PFSK-1 (cell line): Measurements from ENCODE around the gene RASGRP2.

Experiments
- FOXP2 ChIP-seq: optimal IDR thresholded peaks from 2 replicates; pipeline ENCODE3; 2011; ENCODE audit warnings: borderline replicate concordance, control low read depth, inconsistent platforms; ENCODE audit not compliant: insufficient read depth; ENCODE audit errors: extremely low read length, extremely low read depth
- POLR2AphosphoS5 ChIP-seq: IDR thresholded peaks from 2 replicates; pipeline ENCODE4 v1.6.1; 2012; ENCODE audit warnings: low read depth, mild to moderate bottlenecking, control low read depth, low read length, moderate library complexity
- REST ChIP-seq, 2 experiments: IDR thresholded peaks; 2 replicates each; pipeline versions ENCODE4 v1.6.1 to v1.8.0; 2011 to 2012; ENCODE audit warnings: low read depth in 2 of 2, low read length in 2 of 2, control low read depth in 1 of 2, inconsistent platforms in 1 of 2, mild to moderate bottlenecking in 1 of 2, moderate library complexity in 1 of 2; ENCODE audit not compliant: insufficient read depth in 1 of 2
- SIN3A ChIP-seq: IDR thresholded peaks from 2 replicates; pipeline ENCODE4 v1.6.1; 2012; ENCODE audit warnings: mild to moderate bottlenecking, low read length, moderate library complexity, borderline replicate concordance; ENCODE audit not compliant: insufficient read depth
- TAF1 ChIP-seq: IDR thresholded peaks from 2 replicates; pipeline ENCODE4 v1.6.1; 2012; ENCODE audit warnings: low read length, control low read depth, borderline replicate concordance; ENCODE audit not compliant: insufficient read depth

- TF ChIP-seq POLR2AphosphoS5 (no peak), TAF1 (no peak), REST (IDR thresholded peaks at IDR 0.05; ENCODE audit: insufficient read depth in 1 of 2, low read depth in 2 of 2, low read length in 2 of 2) (peak in 1 of 2 experiments; percentile 59; a peak in 1 of 4 replicates), FOXP2 (no peak), SIN3A (no peak)
Observed at GRCh38 chr11:64697663-64698375, 46.1 kb downstream of the RASGRP2 start.
